HG02642 (cell line): ENCODE data around the gene RARRES2.
A peak's percentile ranks its signal among the peaks of the same experiment; 100 is the strongest.

ENCODE experiments used
- ATAC-seq: cut with Tn5 transposase; IDR thresholded peaks from one replicate; pipeline ENCODE4 v1.9.1; 2021; ENCODE audit warnings: mild to moderate bottlenecking; ENCODE audit not compliant: unreplicated experiment, poor library complexity

RARRES2 gene

GRCh38 chr7:150363872-150364271 is 22.4 kb upstream of the RARRES2 start:
- ATAC-seq: no peak

DNA sequence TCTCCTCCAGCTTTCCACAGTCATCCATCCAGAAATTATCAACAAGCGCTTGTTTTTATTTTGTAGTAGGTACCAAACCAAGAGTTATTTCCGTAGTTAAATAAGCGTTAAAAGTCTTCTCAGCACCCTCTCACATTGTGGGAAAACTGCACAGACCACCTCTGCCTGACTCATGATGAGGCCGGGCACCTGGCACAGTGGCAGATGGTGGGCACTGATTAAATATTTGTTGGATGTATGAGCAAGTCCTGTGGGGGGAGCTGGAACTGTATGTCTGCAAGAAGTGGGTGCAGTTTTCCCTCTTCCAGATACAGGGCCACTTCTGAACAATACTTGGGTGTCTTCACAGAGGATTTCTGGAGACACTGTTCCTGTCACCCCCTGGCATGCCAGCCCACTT is 21.9 kb upstream of the RARRES2 start:
- no peak for ATAC-seq

GRCh38 chr7:150361807-150362621 is 20.6 kb upstream of the RARRES2 start:
- ATAC-seq: no peak

GRCh38 chr7:150361402-150361801 is 20.0 kb upstream of the RARRES2 start:
- ATAC-seq: no peak

DNA sequence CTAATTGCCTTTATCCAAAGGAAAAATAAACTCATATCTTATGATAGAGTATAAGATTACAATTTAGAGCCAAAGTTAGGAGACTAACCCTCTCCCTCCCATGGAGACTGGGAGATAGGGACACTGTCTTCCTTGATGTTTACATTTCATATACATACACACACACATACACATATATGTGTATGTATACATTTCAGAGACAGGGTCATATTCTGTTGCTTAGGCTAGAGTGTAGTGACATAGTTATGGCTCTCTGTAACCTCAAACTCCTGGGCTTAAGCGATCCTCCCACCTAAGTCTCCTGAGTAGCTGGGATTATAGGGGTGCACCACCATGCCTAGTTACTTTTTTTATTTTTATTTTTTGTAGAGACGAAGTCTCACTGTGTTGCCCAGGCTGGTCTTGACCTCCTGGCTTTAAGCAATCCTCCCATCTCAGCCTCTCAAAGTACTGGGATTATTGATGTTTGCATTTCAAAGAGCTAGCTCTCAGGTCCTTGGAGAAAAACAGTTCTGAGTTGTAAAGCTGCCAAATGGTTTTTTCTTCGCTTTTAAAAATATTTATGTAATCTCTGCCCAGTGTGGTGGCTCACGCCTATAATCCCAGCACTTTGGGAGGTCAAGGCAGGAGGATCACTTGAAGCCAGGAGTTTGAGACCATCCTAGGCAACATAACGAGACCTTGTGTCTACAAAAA is 19.1 kb upstream of the RARRES2 start:
- ATAC-seq: no peak

- no peak for ATAC-seq
These were observed 18.4 kb upstream of the RARRES2 start for GRCh38 chr7:150359622-150360362.

- ATAC-seq: no peak
These were observed 17.7 kb upstream of the RARRES2 start for GRCh38 chr7:150358988-150359621.

GRCh38 chr7:150358433-150358832 is 17.0 kb upstream of the RARRES2 start:
- ATAC-seq: no peak

DNA sequence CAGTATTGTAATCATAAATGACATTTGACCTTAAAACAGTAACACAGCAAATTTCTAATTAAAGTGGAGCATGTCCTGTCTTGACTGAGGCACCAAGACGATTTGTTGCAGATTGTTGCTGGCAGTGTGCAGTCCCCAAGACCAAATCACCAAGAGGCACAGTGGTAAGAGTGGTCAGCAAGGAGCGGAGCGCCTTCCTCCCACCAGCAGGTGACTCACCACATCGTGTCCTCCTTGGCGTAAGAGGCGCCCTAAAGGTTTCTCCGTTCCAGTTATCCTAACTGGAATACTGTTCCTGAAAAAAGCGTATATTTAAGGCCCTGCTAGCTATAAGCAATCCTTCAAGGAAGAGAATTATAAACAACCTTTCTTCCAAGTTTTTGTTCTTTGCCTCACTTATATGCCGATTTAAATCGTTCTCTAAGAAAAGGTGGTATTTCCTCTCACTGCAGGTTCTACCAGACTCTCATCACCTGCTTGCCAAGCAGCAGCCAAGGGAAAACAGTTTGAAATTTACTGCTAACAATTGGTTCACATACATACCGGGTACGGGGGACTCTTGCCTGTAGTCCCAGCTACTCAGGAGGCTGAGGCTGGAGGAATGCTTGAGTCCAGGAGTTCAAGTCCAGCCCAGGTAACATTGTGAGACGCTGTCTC is 16.5 kb upstream of the RARRES2 start:
- peak; percentile 20 for ATAC-seq

GRCh38 chr7:150357270-150357669 is 15.8 kb upstream of the RARRES2 start:
- ATAC-seq: peak; percentile 75

- ATAC-seq: no peak
These were observed 15.0 kb upstream of the RARRES2 start for GRCh38 chr7:150356265-150356897.

GRCh38 chr7:150355666-150356059 is 14.2 kb upstream of the RARRES2 start:
- ATAC-seq: no peak

DNA sequence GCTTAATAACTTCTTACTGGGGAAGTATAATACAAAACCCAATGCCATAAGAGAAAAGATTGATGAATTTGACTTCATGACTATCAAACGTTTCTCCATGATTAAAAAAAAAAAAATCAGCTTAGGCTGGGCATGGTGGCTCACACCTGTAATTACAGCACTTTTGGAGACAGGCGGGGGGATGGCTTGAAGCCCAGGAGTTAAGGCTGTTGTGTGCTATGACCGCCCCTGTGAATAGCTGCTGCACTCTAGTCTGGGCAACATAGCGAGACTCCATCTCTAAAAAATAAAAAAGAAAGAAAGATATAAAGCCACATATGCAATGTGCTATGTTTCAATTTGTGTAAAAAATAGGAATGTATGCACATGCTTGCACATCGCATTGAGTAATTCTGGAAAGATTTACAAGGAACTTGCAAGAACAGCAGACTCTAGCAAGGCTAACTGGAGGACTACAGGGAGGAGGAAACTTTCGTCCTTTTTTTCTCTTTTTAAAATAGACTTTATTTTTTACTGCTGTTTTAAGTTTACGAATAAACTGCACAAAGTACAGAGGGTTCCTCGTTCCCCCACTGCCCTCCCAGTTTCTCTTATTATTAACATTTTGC is 10.3 kb upstream of the RARRES2 start:
- no peak for ATAC-seq

- no peak for ATAC-seq
These were observed 5.5 kb upstream of the RARRES2 start for GRCh38 chr7:150346922-150347321.

DNA sequence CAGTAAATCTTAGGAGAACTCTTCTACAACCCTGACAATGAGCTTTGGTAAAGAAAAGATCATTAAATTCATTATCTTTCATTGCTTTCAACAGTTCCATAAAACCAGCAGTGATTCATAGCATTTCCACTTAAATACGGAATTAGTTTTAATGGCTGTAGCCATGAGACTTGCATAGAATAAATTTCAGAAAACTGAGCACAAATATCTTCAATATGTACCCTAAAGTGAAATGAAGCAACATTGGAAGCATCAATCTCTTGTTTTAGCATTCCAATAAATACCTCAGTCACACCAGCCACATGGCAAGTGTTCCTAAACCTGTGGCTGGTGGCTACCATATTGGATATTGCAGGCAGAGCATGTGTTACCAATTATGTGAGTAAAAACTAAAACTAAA is 3.6 kb upstream of the RARRES2 start:
- ATAC-seq: no peak

GRCh38 chr7:150344299-150344698 is 2.9 kb upstream of the RARRES2 start:
- no peak for ATAC-seq

DNA sequence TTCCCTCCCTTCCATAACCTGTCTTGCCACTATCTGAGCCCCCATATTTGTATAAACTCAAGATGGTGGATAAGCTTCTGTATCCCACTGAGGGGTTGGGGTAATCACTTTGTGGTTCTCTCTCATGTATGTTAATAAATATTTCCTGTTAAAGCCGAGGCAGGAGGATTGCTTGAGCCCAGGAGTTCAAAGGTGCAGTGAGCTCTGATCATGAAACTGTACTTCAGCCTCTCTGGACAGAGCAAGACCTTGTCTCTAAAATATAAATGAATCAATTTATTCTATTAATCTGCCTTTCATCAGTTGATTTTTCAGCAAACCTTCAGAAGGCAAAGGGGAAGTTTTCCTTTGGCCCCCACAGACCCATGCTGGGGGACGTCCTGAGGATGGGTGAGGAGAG is 1.8 kb upstream of the RARRES2 start:
- ATAC-seq: no peak

DNA sequence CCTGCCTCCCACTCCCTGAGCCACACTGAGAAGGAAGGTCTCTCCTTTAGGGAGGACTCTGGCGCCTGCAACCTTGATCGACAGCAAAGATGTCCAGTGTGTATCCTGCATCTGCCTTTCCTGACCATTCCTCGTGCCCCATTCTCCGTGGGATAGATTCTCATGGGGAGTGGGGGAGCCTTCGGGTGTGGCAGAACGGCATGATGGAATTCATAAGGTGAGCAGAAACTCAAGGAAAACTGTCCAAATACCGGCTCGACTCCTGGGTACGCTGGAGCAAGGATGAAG is 636 bp upstream of the RARRES2 start:
- ATAC-seq: no peak

DNA sequence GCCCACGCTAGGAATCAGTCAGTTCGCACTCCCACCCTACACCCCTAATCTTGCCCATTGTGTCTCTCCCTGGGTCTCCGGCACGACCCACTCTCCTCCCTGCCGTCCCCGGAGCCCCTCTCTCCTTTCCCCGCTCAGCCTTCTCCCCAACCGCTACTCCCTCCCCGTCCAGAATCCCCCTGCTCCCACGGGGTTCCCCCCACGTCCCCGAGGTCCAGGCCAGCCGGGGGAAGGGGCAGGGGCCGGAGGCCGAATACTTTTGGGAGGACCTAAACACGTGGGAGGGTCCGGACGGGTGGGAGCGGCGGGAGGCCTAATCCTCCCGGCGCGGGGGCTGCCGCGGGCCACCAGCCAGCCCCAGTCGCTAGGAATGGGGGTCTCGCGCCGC is 560 bp downstream of the RARRES2 start:
- no peak for ATAC-seq
